Caco-2 (cell line): ENCODE results near the gene FRK. TPM values are rescaled to one million over a fixed set of nuclear protein-coding genes. Genes with fewer than 3 reads are reported as not detected.

ENCODE experiments used
- BruUV-seq: library from RNA; stranded (reverse); fragments of 400-500 nt; replicated peaks from 2 replicates; lab custom pipeline; 2021; lab: Mats Ljungman, UMichigan
- CTCF ChIA-PET: fragments of 300-600 bp; sonication (Branson Sonifier 250); formaldehyde crosslinking; loops from one replicate; lab custom pipeline; 2022; ENCODE audit warnings: antibody characterized with exemption; lab: Charles Lee
- POLR2A ChIA-PET: fragments of 300-600 bp; sonication (Branson Sonifier 250); formaldehyde crosslinking; loops from one replicate; lab custom pipeline; 2022; ENCODE audit warnings: antibody characterized with exemption; lab: Charles Lee
- DNase-seq, 2 experiments: peaks; one replicate each; pipeline versions ENCODE4 v3.0.0 to v3.0.0-alpha.2; 2020 to 2022
- H3K27me3 ChIP-seq: replicated peaks from 2 replicates; pipeline ENCODE4 v1.6.0; 2011; ENCODE audit warnings: low read length; ENCODE audit not compliant: control insufficient read depth, insufficient read depth
- H3K36me3 ChIP-seq: 2 replicates; pipeline ENCODE4 v1.5.1; 2011; ENCODE audit warnings: low read length; ENCODE audit not compliant: control insufficient read depth, insufficient read depth
- H3K4me1 ChIP-seq: fragments of 250-450 bp; sonication (Bioruptor Pico); 2 replicates; pipeline ENCODE4 v1.5.1; 2020; ENCODE audit warnings: mild to moderate bottlenecking
- H3K4me3 ChIP-seq: 2 replicates; pipeline ENCODE4 v1.5.1; 2011; ENCODE audit warnings: low read depth, mild to moderate bottlenecking, control low read depth, low read length
- H3K9me3 ChIP-seq: fragments of 250-450 bp; sonication (Bioruptor Pico); 2 replicates; pipeline ENCODE4 v1.5.1; 2020; ENCODE audit warnings: mild to moderate bottlenecking, moderate library complexity
- H3K27ac Mint-ChIP-seq: one replicate; pipeline ENCODE4 v1.8.0; 2022; ENCODE audit warnings: mixed read lengths; ENCODE audit not compliant: unreplicated experiment
- H3K27me3 Mint-ChIP-seq: one replicate; pipeline ENCODE4 v1.8.0; 2022; ENCODE audit warnings: mixed read lengths; ENCODE audit not compliant: insufficient read depth, unreplicated experiment
- H3K36me3 Mint-ChIP-seq: one replicate; pipeline ENCODE4 v1.8.0; 2022; ENCODE audit warnings: mild to moderate bottlenecking, mixed read lengths; ENCODE audit not compliant: insufficient read depth, unreplicated experiment
- H3K4me1 Mint-ChIP-seq: one replicate; pipeline ENCODE4 v1.8.0; 2022; ENCODE audit warnings: low read depth, mixed read lengths; ENCODE audit not compliant: unreplicated experiment
- H3K4me3 Mint-ChIP-seq: one replicate; pipeline ENCODE4 v1.8.0; 2022; ENCODE audit warnings: mild to moderate bottlenecking, moderate library complexity, mixed read lengths; ENCODE audit not compliant: unreplicated experiment
- H3K9me3 Mint-ChIP-seq: one replicate; pipeline ENCODE4 v1.8.0; 2022; ENCODE audit warnings: mixed read lengths; ENCODE audit not compliant: unreplicated experiment
- intact Hi-C: fragments of 100-400 bp; cut with micrococcal nuclease; formaldehyde crosslinking; loops from one replicate; pipeline ENCODE4 v1.10.0; 2022; ENCODE audit not compliant: unreplicated experiment
- total RNA-seq: library from RNA; stranded (reverse); gene quantifications from 2 replicates; pipeline ENCODE4 v1.2.3, GENCODE V29; 2022
- TF ChIP-seq, protein P1 (sequence below), 2 experiments: fragments of 200-600 bp in 1 of 2; IDR thresholded peaks; 1 replicate in 1 of 2; 2 replicates in 1 of 2; pipeline versions ENCODE4 v1.5.1 to v1.8.0; 2011 to 2022; ENCODE audit warnings: antibody characterized with exemption in 1 of 2, control low read depth in 1 of 2, inconsistent platforms in 1 of 2, low read depth in 1 of 2, low read length in 1 of 2, mild to moderate bottlenecking in 1 of 2, moderate library complexity in 1 of 2; ENCODE audit not compliant: insufficient read depth in 1 of 2, severe bottlenecking in 1 of 2, unreplicated experiment in 1 of 2

The FRK gene
- total RNA-seq, 1 experiment from 2014 or later = 7.3 TPM

DNA sequence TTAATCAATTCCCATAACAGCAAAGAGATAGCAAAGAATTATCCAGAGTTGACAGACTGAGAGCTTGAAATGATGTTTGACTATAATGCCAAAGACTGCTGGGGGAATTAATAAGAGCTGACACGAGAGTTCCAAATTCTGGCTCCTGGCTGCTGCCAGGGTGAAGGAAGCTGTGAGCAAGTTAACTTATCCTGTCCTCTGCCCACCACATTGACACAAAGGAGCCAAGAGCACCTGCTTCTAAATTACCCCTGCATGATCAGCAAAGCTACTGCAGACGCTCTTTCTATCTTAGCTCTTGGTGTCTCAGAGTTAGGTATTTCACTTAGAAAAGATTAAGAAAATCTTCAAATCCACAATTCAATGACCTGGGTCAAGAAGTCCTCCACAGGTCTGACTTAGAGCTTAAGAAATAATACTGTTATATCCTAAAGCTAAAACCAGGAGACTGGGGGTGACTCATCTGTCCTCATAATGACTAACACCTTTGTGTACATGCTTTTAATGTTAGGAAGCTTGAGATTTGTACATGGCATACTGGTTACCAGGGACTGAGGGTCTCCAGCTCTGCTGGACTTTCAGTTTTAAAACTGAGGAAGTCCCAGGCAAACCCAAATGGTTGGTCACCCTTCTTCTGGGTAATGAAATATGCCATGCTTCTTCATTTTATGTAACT, 13.2 kb upstream of the FRK start:
- no peaks in the 10 kb centered on the region for H3K36me3 ChIP-seq
- intact Hi-C loops = loop anchor here (2.0 kb wide), 1 partner anchor 27 kb away; the partner anchor contains the start of gene NT5DC1
- Mint-ChIP-seq H3K27me3 (no peaks in the 10 kb centered on the region), H3K9me3 (no peaks in the 10 kb centered on the region), H3K4me3 (no peak overlapping the region), H3K4me1 (peaks cover 7% of the 10 kb centered on the region), H3K36me3 (peaks cover 6% of the 10 kb centered on the region), H3K27ac (no peak overlapping the region)
- CTCF ChIA-PET = interaction anchor here (1.1 kb wide), 1 partner anchor 13 kb away, joined by 4 read pairs; the partner anchor contains the start of gene FRK
- H3K4me3 ChIP-seq = no peak overlapping the region
- no peaks in the 10 kb centered on the region for H3K27me3 ChIP-seq
- TF ChIP-seq, protein P1, sequence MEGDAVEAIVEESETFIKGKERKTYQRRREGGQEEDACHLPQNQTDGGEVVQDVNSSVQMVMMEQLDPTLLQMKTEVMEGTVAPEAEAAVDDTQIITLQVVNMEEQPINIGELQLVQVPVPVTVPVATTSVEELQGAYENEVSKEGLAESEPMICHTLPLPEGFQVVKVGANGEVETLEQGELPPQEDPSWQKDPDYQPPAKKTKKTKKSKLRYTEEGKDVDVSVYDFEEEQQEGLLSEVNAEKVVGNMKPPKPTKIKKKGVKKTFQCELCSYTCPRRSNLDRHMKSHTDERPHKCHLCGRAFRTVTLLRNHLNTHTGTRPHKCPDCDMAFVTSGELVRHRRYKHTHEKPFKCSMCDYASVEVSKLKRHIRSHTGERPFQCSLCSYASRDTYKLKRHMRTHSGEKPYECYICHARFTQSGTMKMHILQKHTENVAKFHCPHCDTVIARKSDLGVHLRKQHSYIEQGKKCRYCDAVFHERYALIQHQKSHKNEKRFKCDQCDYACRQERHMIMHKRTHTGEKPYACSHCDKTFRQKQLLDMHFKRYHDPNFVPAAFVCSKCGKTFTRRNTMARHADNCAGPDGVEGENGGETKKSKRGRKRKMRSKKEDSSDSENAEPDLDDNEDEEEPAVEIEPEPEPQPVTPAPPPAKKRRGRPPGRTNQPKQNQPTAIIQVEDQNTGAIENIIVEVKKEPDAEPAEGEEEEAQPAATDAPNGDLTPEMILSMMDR (IDR thresholded peaks at IDR 0.05; ENCODE audit: insufficient read depth in 1 of 2, low read depth in 1 of 2, low read length in 1 of 2, severe bottlenecking in 1 of 2, unreplicated experiment in 1 of 2) = no peak
- H3K4me1 ChIP-seq = peaks cover 17% of the 10 kb centered on the region
- BruUV-seq = no TSS peak
- POLR2A ChIA-PET = interaction anchor here (0.7 to 1.1 kb wide), 2 partner anchors 13 to 74 kb away, joined by 3 to 4 read pairs; partner anchors contain the start of gene FRK
- DNase-seq = no peak
- H3K9me3 ChIP-seq = no peaks in the 10 kb centered on the region

GRCh38 chr6:116072368-116072767, 11.7 kb upstream of the FRK start:
- peak; percentile 37 for DNase-seq
- H3K9me3 Mint-ChIP-seq = no peaks in the 10 kb centered on the region
- H3K4me3 Mint-ChIP-seq = no peak overlapping the region
- H3K4me1 Mint-ChIP-seq = peaks cover 3% of the 10 kb centered on the region
- H3K27me3 ChIP-seq = no peaks in the 10 kb centered on the region
- H3K36me3 Mint-ChIP-seq = peaks cover 6% of the 10 kb centered on the region
- CTCF ChIA-PET = interaction anchor here (0.7 kb wide), 1 partner anchor 15 kb away, joined by 7 read pairs; no protein-coding TSS in a partner anchor
- no peak overlapping the region for H3K4me3 ChIP-seq
- H3K36me3 ChIP-seq = no peaks in the 10 kb centered on the region
- POLR2A ChIA-PET = no interaction called here
- H3K9me3 ChIP-seq = no peaks in the 10 kb centered on the region
- H3K27me3 Mint-ChIP-seq = no peaks in the 10 kb centered on the region
- TF ChIP-seq, protein P1 (IDR thresholded peaks at IDR 0.05; ENCODE audit: insufficient read depth in 1 of 2, low read depth in 1 of 2, low read length in 1 of 2, severe bottlenecking in 1 of 2, unreplicated experiment in 1 of 2) = no peak
- BruUV-seq = no TSS peak
- H3K4me1 ChIP-seq = peaks cover 17% of the 10 kb centered on the region
- peak overlapping the region; percentile 79 for H3K27ac Mint-ChIP-seq
- intact Hi-C loops = loop anchor here (2.0 kb wide), 1 partner anchor 28 kb away; the partner anchor contains the start of gene NT5DC1

- CTCF ChIA-PET = no interaction called here
- Mint-ChIP-seq H3K36me3 (peaks cover 6% of the 10 kb centered on the region), H3K4me1 (no peaks in the 10 kb centered on the region), H3K4me3 (no peak overlapping the region), H3K27ac (no peak overlapping the region), H3K27me3 (no peaks in the 10 kb centered on the region), H3K9me3 (no peaks in the 10 kb centered on the region)
- intact Hi-C loops = no loop called here
- H3K4me1 ChIP-seq = peaks cover 17% of the 10 kb centered on the region
- no peak overlapping the region for H3K4me3 ChIP-seq
- no peak for DNase-seq
- H3K9me3 ChIP-seq = no peaks in the 10 kb centered on the region
- no peaks in the 10 kb centered on the region for H3K36me3 ChIP-seq
- H3K27me3 ChIP-seq = no peaks in the 10 kb centered on the region
- TF ChIP-seq, protein P1 (IDR thresholded peaks at IDR 0.05; ENCODE audit: insufficient read depth in 1 of 2, low read depth in 1 of 2, low read length in 1 of 2, severe bottlenecking in 1 of 2, unreplicated experiment in 1 of 2) = no peak
- POLR2A ChIA-PET = no interaction called here
- BruUV-seq = no TSS peak
Observed at GRCh38 chr6:116070616-116071389, 10.1 kb upstream of the FRK start.
